Measurements from ENCODE around the gene FRMD4A. TPM values are rescaled to one million over a fixed set of nuclear protein-coding genes. Genes with fewer than 3 reads are reported as not detected.

FRMD4A gene
- total and polyA plus RNA-seq, 12 donors, result 17.4 to 43.4 (median 30.3) TPM

DNA sequence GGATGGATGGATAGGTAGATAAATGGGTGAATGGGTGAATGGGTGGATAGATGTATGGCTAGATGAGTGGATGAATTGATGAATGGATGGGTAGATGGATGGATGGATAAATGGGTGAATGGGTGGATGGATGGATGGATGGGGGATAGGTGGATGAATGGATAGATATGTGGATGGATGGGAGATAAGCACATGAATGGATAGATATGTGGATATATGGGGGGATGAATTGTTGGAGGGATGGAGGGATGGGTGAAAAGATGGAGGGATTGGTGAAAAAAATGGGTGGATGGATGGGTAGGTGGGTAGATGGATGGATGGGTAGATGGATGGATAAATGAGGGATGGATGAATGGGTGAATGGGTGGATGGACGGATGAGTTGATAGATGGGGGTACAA is 196.4 kb downstream of the FRMD4A start:
- Histone ChIP-seq H3K4me3 (no peak overlapping the region), H3K27me3 (no peaks in the 10 kb centered on the region), H3K27ac (no peak overlapping the region), H3K36me3 (no peaks in the 10 kb centered on the region), H3K9me3 (no peaks in the 10 kb centered on the region), H3K4me1 (peaks cover 0 to 3% (median 0%) of the 10 kb centered on the region in 9 donors)
- TF ChIP-seq, protein P1, sequence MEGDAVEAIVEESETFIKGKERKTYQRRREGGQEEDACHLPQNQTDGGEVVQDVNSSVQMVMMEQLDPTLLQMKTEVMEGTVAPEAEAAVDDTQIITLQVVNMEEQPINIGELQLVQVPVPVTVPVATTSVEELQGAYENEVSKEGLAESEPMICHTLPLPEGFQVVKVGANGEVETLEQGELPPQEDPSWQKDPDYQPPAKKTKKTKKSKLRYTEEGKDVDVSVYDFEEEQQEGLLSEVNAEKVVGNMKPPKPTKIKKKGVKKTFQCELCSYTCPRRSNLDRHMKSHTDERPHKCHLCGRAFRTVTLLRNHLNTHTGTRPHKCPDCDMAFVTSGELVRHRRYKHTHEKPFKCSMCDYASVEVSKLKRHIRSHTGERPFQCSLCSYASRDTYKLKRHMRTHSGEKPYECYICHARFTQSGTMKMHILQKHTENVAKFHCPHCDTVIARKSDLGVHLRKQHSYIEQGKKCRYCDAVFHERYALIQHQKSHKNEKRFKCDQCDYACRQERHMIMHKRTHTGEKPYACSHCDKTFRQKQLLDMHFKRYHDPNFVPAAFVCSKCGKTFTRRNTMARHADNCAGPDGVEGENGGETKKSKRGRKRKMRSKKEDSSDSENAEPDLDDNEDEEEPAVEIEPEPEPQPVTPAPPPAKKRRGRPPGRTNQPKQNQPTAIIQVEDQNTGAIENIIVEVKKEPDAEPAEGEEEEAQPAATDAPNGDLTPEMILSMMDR (IDR thresholded peaks at IDR 0.05), result no peak
- DNase-seq, result no peak
- no peak for ATAC-seq
- intact Hi-C loops (cut with DNase I), result no loop called here
- WGBS, 2 donors, result 91% methylated on average over 1 of the region's 1 CpG

GRCh38 chr10:14131261-14131960 is 199.3 kb downstream of the FRMD4A start:
- Histone ChIP-seq H3K27me3 (peaks cover 0 to 3% (median 0%) of the 10 kb centered on the region in 7 donors), H3K4me1 (no peaks in the 10 kb centered on the region), H3K36me3 (no peaks in the 10 kb centered on the region), H3K9me3 (no peaks in the 10 kb centered on the region), H3K27ac (no peak overlapping the region), H3K4me3 (no peak overlapping the region)
- 80 to 82% methylated on average over 14 of the region's 14 CpGs for WGBS, 2 donors
- DNase-seq, result no peak
- TF ChIP-seq, protein P1 (IDR thresholded peaks at IDR 0.05), result no peak
- intact Hi-C loops (cut with DNase I), result no loop called here
- ATAC-seq, result no peak

DNA sequence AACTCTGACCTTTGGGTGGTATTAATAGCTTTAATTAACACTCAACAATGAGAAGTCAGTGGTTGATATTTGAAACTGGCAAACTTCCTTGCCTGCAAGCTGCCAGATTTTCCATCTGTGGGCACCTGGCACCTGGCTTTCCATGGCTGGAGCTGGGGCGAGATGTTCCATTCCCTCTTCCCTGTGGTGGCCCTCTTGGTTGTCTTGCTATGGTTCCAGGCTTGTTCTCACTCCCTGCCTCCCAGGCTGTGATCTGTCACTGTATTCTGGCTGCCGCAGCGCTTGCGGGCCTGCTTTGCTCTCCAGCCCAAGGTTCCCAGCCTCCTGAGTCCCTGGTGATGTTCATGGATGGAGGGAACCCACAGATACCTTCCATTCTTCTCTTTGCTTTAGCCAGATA is 201.0 kb downstream of the FRMD4A start:
- H3K9me3 ChIP-seq, result no peaks in the 10 kb centered on the region
- H3K4me3 ChIP-seq, result no peak overlapping the region
- H3K4me1 ChIP-seq, result no peaks in the 10 kb centered on the region
- H3K27ac ChIP-seq, result no peak overlapping the region
- no peak for DNase-seq
- 86 to 94% methylated on average over 4 of the region's 4 CpGs for WGBS, 2 donors
- TF ChIP-seq, protein P1 (IDR thresholded peaks at IDR 0.05), result no peak
- peaks cover 0 to 3% (median 0%) of the 10 kb centered on the region in 7 donors for H3K27me3 ChIP-seq
- ATAC-seq, result no peak
- intact Hi-C loops (cut with DNase I), result no loop called here
- no peaks in the 10 kb centered on the region for H3K36me3 ChIP-seq

DNA sequence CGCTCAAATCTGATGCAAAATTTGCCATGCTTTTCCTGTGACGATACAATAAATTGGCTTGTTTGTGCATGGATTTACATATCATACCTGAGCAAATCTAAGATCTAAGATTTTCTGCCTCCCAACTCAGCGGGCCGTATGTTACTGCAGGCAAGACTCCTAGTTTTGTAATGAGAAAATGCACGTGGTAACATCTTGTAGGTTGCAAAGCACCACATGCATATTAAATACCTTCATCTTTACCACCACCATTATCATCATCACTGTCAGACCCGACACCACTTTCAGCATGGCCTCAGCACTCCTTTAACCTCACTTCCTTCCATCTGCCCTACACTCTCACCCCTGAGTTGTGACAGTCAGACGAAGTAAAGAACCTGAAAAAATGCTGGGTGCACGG is 202.2 kb downstream of the FRMD4A start:
- Histone ChIP-seq H3K27ac (no peak overlapping the region), H3K36me3 (no peaks in the 10 kb centered on the region)

More for the DNA sequence above, 202.2 kb downstream of the FRMD4A start:
- Histone ChIP-seq H3K4me3 (no peak overlapping the region), H3K9me3 (no peaks in the 10 kb centered on the region), H3K4me1 (no peaks in the 10 kb centered on the region), H3K27me3 (peaks cover 0 to 3% (median 0%) of the 10 kb centered on the region in 7 donors)
- ATAC-seq (no peak), DNase-seq (no peak)
- intact Hi-C loops (cut with DNase I), result no loop called here
- WGBS, 2 donors, result 77 to 86% methylated on average over 8 of the region's 8 CpGs
- TF ChIP-seq, protein P1 (IDR thresholded peaks at IDR 0.05), result no peak

All from heart right ventricle (tissue), 16 donors.